ENCODE data around the gene GFRAL. TPM values are rescaled to one million over a fixed set of nuclear protein-coding genes. Genes with fewer than 3 reads are reported as not detected.

GFRAL gene
- polyA plus RNA-seq, 1 of the 3 experiments (the other 2 are of a cell fraction), result not detected

- no peak for DNase-seq
- H3K9me2 ChIP-seq, result 0 out of 2 replicates have a peak, but pooled peaks cover 5% of the 10 kb centered on the region
- no peaks in the 10 kb centered on the region for H3K4me1 ChIP-seq (ENCODE audit: control insufficient read depth in 1 of 2, insufficient read depth in 2 of 2, low read depth in 1 of 2, low read length in 1 of 2)
- peaks cover 6% of the 10 kb centered on the region for H3K27me3 ChIP-seq (ENCODE audit: insufficient read depth)
- H3F3A ChIP-seq (replicated peaks; ENCODE audit: insufficient read depth), result no peaks in the 10 kb centered on the region
- CTCF ChIA-PET, result interaction anchor here (1.3 to 7.7 kb wide), 7 partner anchors 9 to 850 kb away, joined by 4 to 64 read pairs (median 5); no protein-coding TSS in a partner anchor
- no peaks in the 10 kb centered on the region for H4K20me1 ChIP-seq (ENCODE audit: insufficient read depth)
- TF ChIP-seq PBX3 (IDR thresholded peaks at IDR 0.05) (no peak), RCOR1 (IDR thresholded peaks at IDR 0.05; ENCODE audit: low read length) (no peak), SIN3A (IDR thresholded peaks at IDR 0.05; ENCODE audit: borderline replicate concordance, low read depth, low read length) (no peak), MAX (IDR thresholded peaks at IDR 0.05; ENCODE audit: low read depth) (no peak), TEAD4 (IDR thresholded peaks at IDR 0.05; ENCODE audit: borderline replicate concordance, insufficient read depth) (no peak), RXRA (IDR thresholded peaks at IDR 0.05; ENCODE audit: borderline replicate concordance, low read depth) (no peak), IRF3 (IDR thresholded peaks at IDR 0.05; ENCODE audit: low read depth, low read length) (no peak), GATA2 (CRISPR knock-in tag; IDR thresholded peaks at IDR 0.05) (no peak), JUND (IDR thresholded peaks at IDR 0.05) (no peak), POLR2AphosphoS5 (IDR thresholded peaks at IDR 0.05; ENCODE audit: low read depth, low read length) (no peak), SMC3 (IDR thresholded peaks at IDR 0.05; ENCODE audit: low read depth, low read length) (no peak), TAF1 (IDR thresholded peaks at IDR 0.05; ENCODE audit: borderline replicate concordance, low read depth, low read length) (no peak)
- H3K9me3 ChIP-seq, result no peaks in the 10 kb centered on the region
- no peak overlapping the region for H3K4me2 ChIP-seq
- H3K79me2 ChIP-seq (ENCODE audit: insufficient read depth), result no peaks in the 10 kb centered on the region
- H3K36me3 ChIP-seq (replicated peaks in 1 of 2; ENCODE audit: control insufficient read depth in 1 of 2, insufficient read depth in 2 of 2, low read length in 1 of 2), result no peaks in the 10 kb centered on the region
- no peak overlapping the region for H3K9ac ChIP-seq
- no peak overlapping the region for H3K27ac ChIP-seq (ENCODE audit: low read depth in 2 of 2, low read length in 1 of 2)
- POLR2A ChIA-PET, result no interaction called here
- H2AFZ ChIP-seq (ENCODE audit: low read depth), result no peak overlapping the region
- 29% methylated on average over 7 of the region's 7 CpGs for WGBS (ENCODE audit: low lambda C conversion rate)
- no peak overlapping the region for H3K4me3 ChIP-seq (ENCODE audit: low read depth in 2 of 2, low read length in 1 of 2)
Measured at GRCh38 chr6:55443238-55444134, 116.2 kb downstream of the GFRAL start.

DNA sequence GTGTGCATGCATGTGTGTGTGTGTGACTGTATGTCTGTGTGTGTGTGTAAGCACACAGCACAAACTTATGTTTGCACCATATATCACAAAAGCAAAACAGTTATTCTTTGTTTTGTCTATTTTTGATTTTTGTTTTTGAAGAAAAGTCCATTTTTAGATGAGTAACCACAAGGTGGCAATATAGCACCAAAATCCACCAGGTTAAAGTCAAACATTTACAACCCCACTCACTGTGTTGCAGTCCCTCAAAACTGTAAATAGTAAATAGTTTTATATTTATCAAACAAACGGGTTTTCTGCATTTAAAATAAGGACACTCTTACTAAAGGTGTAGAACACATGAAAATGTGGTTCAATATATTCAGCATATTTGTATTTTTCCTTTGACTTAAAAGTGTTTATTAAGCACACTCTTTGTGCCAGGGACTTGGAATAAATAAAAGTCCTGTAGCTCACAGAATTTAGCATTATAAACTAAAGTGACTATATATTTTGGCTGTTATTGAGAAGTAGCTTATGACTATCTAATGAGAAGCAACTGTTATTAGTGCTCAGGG lies 118.5 kb downstream of the GFRAL start:
- H3K4me3 ChIP-seq (ENCODE audit: low read depth in 2 of 2, low read length in 1 of 2), result no peak overlapping the region
- no peak overlapping the region for H2AFZ ChIP-seq (ENCODE audit: low read depth)
- H3K9me2 ChIP-seq, result 0 out of 2 replicates have a peak, but pooled peaks cover 5% of the 10 kb centered on the region
- no peaks in the 10 kb centered on the region for H3K36me3 ChIP-seq (replicated peaks in 1 of 2; ENCODE audit: control insufficient read depth in 1 of 2, insufficient read depth in 2 of 2, low read length in 1 of 2)
- H3F3A ChIP-seq (replicated peaks; ENCODE audit: insufficient read depth), result no peaks in the 10 kb centered on the region
- ChIA-PET POLR2A (no interaction called here), CTCF (interaction anchor here (0.6 to 7.7 kb wide), 25 partner anchors 9 to 854 kb away, joined by 3 to 64 read pairs (median 4); no protein-coding TSS in a partner anchor)
- H3K4me2 ChIP-seq, result no peak overlapping the region
- H3K79me2 ChIP-seq (ENCODE audit: insufficient read depth), result no peaks in the 10 kb centered on the region
- WGBS (ENCODE audit: low lambda C conversion rate), result 0% methylated on average over 1 of the region's 1 CpG
- H4K20me1 ChIP-seq (ENCODE audit: insufficient read depth), result no peaks in the 10 kb centered on the region
- H3K27me3 ChIP-seq (ENCODE audit: insufficient read depth), result peaks cover 6% of the 10 kb centered on the region
- no peak overlapping the region for H3K27ac ChIP-seq (ENCODE audit: low read depth in 2 of 2, low read length in 1 of 2)
- peak; percentile 16 for DNase-seq
- H3K4me1 ChIP-seq (ENCODE audit: control insufficient read depth in 1 of 2, insufficient read depth in 2 of 2, low read depth in 1 of 2, low read length in 1 of 2), result no peaks in the 10 kb centered on the region
- no peak overlapping the region for H3K9ac ChIP-seq
- no peaks in the 10 kb centered on the region for H3K9me3 ChIP-seq
- TF ChIP-seq MEF2A (IDR thresholded peaks at IDR 0.05; ENCODE audit: borderline replicate concordance, low read depth), result no peak
- TF ChIP-seq, protein P1, sequence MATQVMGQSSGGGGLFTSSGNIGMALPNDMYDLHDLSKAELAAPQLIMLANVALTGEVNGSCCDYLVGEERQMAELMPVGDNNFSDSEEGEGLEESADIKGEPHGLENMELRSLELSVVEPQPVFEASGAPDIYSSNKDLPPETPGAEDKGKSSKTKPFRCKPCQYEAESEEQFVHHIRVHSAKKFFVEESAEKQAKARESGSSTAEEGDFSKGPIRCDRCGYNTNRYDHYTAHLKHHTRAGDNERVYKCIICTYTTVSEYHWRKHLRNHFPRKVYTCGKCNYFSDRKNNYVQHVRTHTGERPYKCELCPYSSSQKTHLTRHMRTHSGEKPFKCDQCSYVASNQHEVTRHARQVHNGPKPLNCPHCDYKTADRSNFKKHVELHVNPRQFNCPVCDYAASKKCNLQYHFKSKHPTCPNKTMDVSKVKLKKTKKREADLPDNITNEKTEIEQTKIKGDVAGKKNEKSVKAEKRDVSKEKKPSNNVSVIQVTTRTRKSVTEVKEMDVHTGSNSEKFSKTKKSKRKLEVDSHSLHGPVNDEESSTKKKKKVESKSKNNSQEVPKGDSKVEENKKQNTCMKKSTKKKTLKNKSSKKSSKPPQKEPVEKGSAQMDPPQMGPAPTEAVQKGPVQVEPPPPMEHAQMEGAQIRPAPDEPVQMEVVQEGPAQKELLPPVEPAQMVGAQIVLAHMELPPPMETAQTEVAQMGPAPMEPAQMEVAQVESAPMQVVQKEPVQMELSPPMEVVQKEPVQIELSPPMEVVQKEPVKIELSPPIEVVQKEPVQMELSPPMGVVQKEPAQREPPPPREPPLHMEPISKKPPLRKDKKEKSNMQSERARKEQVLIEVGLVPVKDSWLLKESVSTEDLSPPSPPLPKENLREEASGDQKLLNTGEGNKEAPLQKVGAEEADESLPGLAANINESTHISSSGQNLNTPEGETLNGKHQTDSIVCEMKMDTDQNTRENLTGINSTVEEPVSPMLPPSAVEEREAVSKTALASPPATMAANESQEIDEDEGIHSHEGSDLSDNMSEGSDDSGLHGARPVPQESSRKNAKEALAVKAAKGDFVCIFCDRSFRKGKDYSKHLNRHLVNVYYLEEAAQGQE (IDR thresholded peaks at IDR 0.05; ENCODE audit: low read depth, low read length), result no peak
- TF ChIP-seq CHD2 (IDR thresholded peaks at IDR 0.05; ENCODE audit: low read length, partially characterized antibody), result no peak
- no peak for TF ChIP-seq MXI1 (IDR thresholded peaks at IDR 0.05; ENCODE audit: low read depth, low read length)
- TF ChIP-seq, protein P2, sequence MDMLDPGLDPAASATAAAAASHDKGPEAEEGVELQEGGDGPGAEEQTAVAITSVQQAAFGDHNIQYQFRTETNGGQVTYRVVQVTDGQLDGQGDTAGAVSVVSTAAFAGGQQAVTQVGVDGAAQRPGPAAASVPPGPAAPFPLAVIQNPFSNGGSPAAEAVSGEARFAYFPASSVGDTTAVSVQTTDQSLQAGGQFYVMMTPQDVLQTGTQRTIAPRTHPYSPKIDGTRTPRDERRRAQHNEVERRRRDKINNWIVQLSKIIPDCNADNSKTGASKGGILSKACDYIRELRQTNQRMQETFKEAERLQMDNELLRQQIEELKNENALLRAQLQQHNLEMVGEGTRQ (IDR thresholded peaks at IDR 0.05; ENCODE audit: borderline replicate concordance, low read depth, low read length), result no peak
- TF ChIP-seq ELF1 (IDR thresholded peaks at IDR 0.05), result no peak
- no peak for TF ChIP-seq RXRA (IDR thresholded peaks at IDR 0.05; ENCODE audit: borderline replicate concordance, low read depth)
- no peak for TF ChIP-seq TEAD4 (IDR thresholded peaks at IDR 0.05; ENCODE audit: borderline replicate concordance, insufficient read depth)
- no peak for TF ChIP-seq TAF1 (IDR thresholded peaks at IDR 0.05; ENCODE audit: borderline replicate concordance, low read depth, low read length)

All from SK-N-SH (cell line).